Fibroblast of mammary gland (primary cell): ENCODE results near the gene CAPZB.

Experiments used
- DNase-seq: peaks from one replicate; pipeline ENCODE4 v3.0.0-alpha.2; 2010; ENCODE audit warnings: low read depth
- H3K4me3 ChIP-seq: 2 replicates; pipeline ENCODE4 v1.5.1; 2011; ENCODE audit warnings: low read depth, mild to moderate bottlenecking, low read length, moderate library complexity; ENCODE audit not compliant: control insufficient read depth
- TF ChIP-seq, protein P1 (sequence below): conservative IDR thresholded peaks from 2 replicates; pipeline ENCODE4 v1.5.1; 2011; ENCODE audit warnings: low read depth, low read length, inconsistent platforms; ENCODE audit not compliant: control insufficient read depth, insufficient read depth

CAPZB gene

DNA sequence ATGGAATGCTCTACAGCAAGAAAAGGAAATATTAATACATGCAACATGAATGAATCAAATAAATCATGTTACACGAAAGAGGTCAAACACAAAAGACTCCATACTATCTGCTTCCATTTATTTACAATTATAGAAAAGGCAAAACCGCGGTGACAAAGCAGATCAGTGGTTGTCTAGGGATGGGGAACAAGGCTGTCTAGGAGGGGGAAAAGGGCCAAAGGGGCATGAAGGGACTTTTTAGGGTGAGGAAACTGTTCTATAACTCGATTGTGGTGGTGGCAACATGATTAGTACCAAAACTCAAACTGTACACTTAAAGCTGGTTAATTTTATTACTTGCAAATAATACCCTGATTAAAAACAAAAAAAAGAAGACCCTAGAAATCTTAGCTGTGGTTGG lies 20.6 kb downstream of the CAPZB start:
- no peak for DNase-seq
- TF ChIP-seq, protein P1, sequence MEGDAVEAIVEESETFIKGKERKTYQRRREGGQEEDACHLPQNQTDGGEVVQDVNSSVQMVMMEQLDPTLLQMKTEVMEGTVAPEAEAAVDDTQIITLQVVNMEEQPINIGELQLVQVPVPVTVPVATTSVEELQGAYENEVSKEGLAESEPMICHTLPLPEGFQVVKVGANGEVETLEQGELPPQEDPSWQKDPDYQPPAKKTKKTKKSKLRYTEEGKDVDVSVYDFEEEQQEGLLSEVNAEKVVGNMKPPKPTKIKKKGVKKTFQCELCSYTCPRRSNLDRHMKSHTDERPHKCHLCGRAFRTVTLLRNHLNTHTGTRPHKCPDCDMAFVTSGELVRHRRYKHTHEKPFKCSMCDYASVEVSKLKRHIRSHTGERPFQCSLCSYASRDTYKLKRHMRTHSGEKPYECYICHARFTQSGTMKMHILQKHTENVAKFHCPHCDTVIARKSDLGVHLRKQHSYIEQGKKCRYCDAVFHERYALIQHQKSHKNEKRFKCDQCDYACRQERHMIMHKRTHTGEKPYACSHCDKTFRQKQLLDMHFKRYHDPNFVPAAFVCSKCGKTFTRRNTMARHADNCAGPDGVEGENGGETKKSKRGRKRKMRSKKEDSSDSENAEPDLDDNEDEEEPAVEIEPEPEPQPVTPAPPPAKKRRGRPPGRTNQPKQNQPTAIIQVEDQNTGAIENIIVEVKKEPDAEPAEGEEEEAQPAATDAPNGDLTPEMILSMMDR, result no peak
- H3K4me3 ChIP-seq, result no peak overlapping the region

GRCh38 chr1:19463504-19463803 lies 21.9 kb downstream of the CAPZB start:
- no peak overlapping the region for H3K4me3 ChIP-seq
- TF ChIP-seq, protein P1, result no peak
- DNase-seq, result no peak

- H3K4me3 ChIP-seq, result no peak overlapping the region
- DNase-seq, result no peak
- TF ChIP-seq, protein P1, result no peak
Measured at GRCh38 chr1:19462781-19463503, 22.4 kb downstream of the CAPZB start.

GRCh38 chr1:19461220-19461554 lies 24.2 kb downstream of the CAPZB start:
- DNase-seq, result no peak
- TF ChIP-seq, protein P1, result no peak
- no peak overlapping the region for H3K4me3 ChIP-seq

- H3K4me3 ChIP-seq, result no peak overlapping the region
- DNase-seq, result peak; percentile 45
- TF ChIP-seq, protein P1, result no peak
Measured at GRCh38 chr1:19460535-19461219, 24.7 kb downstream of the CAPZB start.

DNA sequence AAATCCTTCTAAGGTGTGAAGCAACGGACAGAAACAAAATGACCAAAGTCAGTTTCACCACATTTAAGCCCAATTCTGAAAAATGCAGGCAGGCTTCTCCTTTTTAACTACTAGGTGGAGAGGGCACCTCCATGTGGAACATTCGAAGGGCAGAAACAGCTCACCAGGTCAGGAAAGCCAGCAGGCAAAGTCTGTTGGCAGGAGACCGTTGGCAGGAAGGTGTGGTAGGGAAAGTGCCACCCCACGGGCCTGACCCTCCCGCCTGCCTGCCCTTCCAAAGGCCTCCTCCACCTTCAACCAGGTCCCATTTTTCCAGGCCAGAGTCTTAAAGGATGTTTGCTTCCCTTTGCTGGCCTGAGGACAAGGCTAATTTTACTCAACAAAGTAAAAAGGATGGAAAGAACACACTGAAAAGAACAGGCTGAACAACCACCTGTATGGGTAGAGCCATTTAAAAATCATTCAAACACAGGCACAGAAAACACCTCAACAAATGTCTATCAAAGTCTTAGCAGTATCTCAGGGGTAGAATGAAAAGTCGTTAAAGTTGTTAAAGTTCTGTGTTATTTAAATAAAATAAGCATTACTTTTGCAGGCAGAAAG lies 26.4 kb downstream of the CAPZB start:
- TF ChIP-seq, protein P1, result no peak
- H3K4me3 ChIP-seq, result no peak overlapping the region
- DNase-seq, result no peak
